A549 (cell line): ENCODE measurements around the gene GANAB. TPM values are rescaled to one million over a fixed set of nuclear protein-coding genes. Genes with fewer than 3 reads are reported as not detected.
A peak's percentile ranks its signal among the peaks of the same experiment; 100 is the strongest.

Experiments used
- ATAC-seq, 2 experiments: fragments of 200-7000 bp in 1 of 2; fragments of >200 bp in 1 of 2; cut with Nextera tagmentation in 1 of 2; cut with Tn5 transposase in 1 of 2; 3 replicates each; pipeline versions ENCODE4 v1.8.0 to v1.9.1; 2018 to 2020; ENCODE audit warnings: mild to moderate bottlenecking in 1 of 2, moderate library complexity in 1 of 2
- CTCF ChIA-PET: fragments of 300-600 bp; sonication (Branson Sonifier 250); formaldehyde crosslinking; extraction: SDS; loops from one replicate; lab custom pipeline; 2021; ENCODE audit warnings: antibody characterized with exemption, inconsistent platforms; lab: Yijun Ruan, JAX
- POLR2A ChIA-PET: fragments of 350-600 bp; formaldehyde crosslinking; extraction: SDS; loops from one replicate; lab custom pipeline; 2021; ENCODE audit warnings: antibody characterized with exemption, inconsistent platforms; lab: Yijun Ruan, JAX
- DNase-seq, 2 experiments: peaks; one replicate each; pipeline versions ENCODE4 v3.0.0 to v3.0.0-alpha.2; 2011 to 2016; ENCODE audit warnings: low read depth in 1 of 2, low spot score in 1 of 2
- FAIRE-seq: peaks from 2 replicates; lab custom pipeline; 2011; peaks lifted over from hg19 to GRCh38; lab: Jason Lieb, UNC
- H3K27ac ChIP-seq, 2 experiments: fragments of >200 bp; sonication (Bioruptor Twin); formaldehyde crosslinking; 3 replicates each; pipeline ENCODE4 v1.5.1; 2016 to 2017
- H3K4me1 ChIP-seq: fragments of >200 bp; sonication (Bioruptor Twin); formaldehyde crosslinking; 3 replicates; pipeline ENCODE4 v1.6.1; 2016
- H3K4me2 ChIP-seq: fragments of >200 bp; sonication (Bioruptor Twin); formaldehyde crosslinking; 3 replicates; pipeline ENCODE4 v1.6.1; 2016
- H3K4me3 ChIP-seq: fragments of >200 bp; sonication (Bioruptor Twin); formaldehyde crosslinking; 3 replicates; pipeline ENCODE4 v1.5.1; 2016
- H3K9me3 ChIP-seq: fragments of >200 bp; sonication (Bioruptor Twin); formaldehyde crosslinking; 3 replicates; pipeline ENCODE4 v1.6.1; 2016
- CBX2 ChIP-seq: fragments of 200-600 bp; sonication (generic); IDR thresholded peaks from 2 replicates; pipeline ENCODE4 v1.6.1; 2016; ENCODE audit warnings: low read depth, mild to moderate bottlenecking, borderline replicate concordance
- CEBPB ChIP-seq, 2 experiments: fragments of >200 bp in 1 of 2; sonication (Bioruptor Twin) in 1 of 2; formaldehyde crosslinking in 1 of 2; IDR thresholded peaks; 2 replicates each; pipeline ENCODE4 v1.6.1; 2012 to 2016
- GATA3 ChIP-seq: IDR thresholded peaks from 2 replicates; pipeline ENCODE4 v1.6.1; 2012; ENCODE audit warnings: borderline replicate concordance
- HES2 ChIP-seq: fragments of >200 bp; sonication (Bioruptor Twin); formaldehyde crosslinking; IDR thresholded peaks from 2 replicates; pipeline ENCODE4 v1.6.1; 2016
- JUN ChIP-seq, 2 experiments: fragments of >200 bp; sonication (Bioruptor Twin); formaldehyde crosslinking; IDR thresholded peaks; 2 replicates in 1 of 2; 3 replicates in 1 of 2; pipeline ENCODE4 v1.6.1; 2016 to 2017
- KDM5A ChIP-seq: fragments of 200-600 bp; sonication (generic); IDR thresholded peaks from 2 replicates; pipeline ENCODE4 v1.6.1; 2016; ENCODE audit warnings: antibody characterized with exemption, mild to moderate bottlenecking
- MAX ChIP-seq: IDR thresholded peaks from 2 replicates; pipeline ENCODE4 v1.6.1; 2012
- NPAS2 ChIP-seq: fragments of 250-450 bp; sonication (Bioruptor Pico); IDR thresholded peaks from 2 replicates; pipeline ENCODE4 v1.8.0; 2022; ENCODE audit warnings: mild to moderate bottlenecking, moderate library complexity, borderline replicate concordance
- PHF8 ChIP-seq: fragments of 200-600 bp; sonication (generic); IDR thresholded peaks from 2 replicates; pipeline ENCODE4 v1.6.1; 2016; ENCODE audit warnings: low read depth, mild to moderate bottlenecking, antibody characterized with exemption, moderate library complexity, borderline replicate concordance
- POLR2A ChIP-seq: IDR thresholded peaks from 2 replicates; pipeline ENCODE4 v1.6.1; 2012; ENCODE audit warnings: mild to moderate bottlenecking, low read length
- POLR2AphosphoS2 ChIP-seq: conservative IDR thresholded peaks from 2 replicates; pipeline ENCODE4 v1.6.1; 2012; ENCODE audit warnings: low read length, improper control_type of control experiment, inconsistent platforms
- REST ChIP-seq: fragments of 200-600 bp; sonication (generic); IDR thresholded peaks from 2 replicates; pipeline ENCODE4 v1.6.1; 2016; ENCODE audit warnings: antibody characterized with exemption, mild to moderate bottlenecking, moderate library complexity
- RFX5 ChIP-seq: fragments of 450-650 bp; IDR thresholded peaks from 2 replicates; pipeline ENCODE4 v1.7.1; 2014; ENCODE audit warnings: antibody characterized with exemption, mild to moderate bottlenecking, moderate library complexity
- RNF2 ChIP-seq: fragments of 200-600 bp; sonication (generic); IDR thresholded peaks from 2 replicates; pipeline ENCODE4 v1.6.1; 2016; ENCODE audit warnings: low read depth, mild to moderate bottlenecking, antibody characterized with exemption, moderate library complexity, borderline replicate concordance
- SMC3 ChIP-seq: fragments of >200 bp; sonication (Bioruptor Twin); formaldehyde crosslinking; IDR thresholded peaks from 3 replicates; pipeline ENCODE4 v1.6.1; 2018; ENCODE audit warnings: inconsistent platforms
- WGBS: methylation state at CpG from one replicate; pipeline ENCODE4 v1.1.6; 2017; ENCODE audit errors: missing lambda C conversion rate; 5-methylcytosine and 5-hydroxymethylcytosine counted together
- polyA plus RNA-seq, 4 experiments: library from polyadenylated mRNA; depleted of rRNA in 3 of 4; stranded (reverse); fragments of >200 nt; fragmentation: RNase III in 1 of 4; extraction: RNeasy Plus Mini Kit Qiagen cat#74134 plus additional on column Dnase treatment in 1 of 4; gene quantifications; 2 replicates in 3 of 4; 3 replicates in 1 of 4; pipeline ENCODE4 v1.2.3, GENCODE V29; 2011 to 2017
- TF ChIP-seq, protein P1 (sequence below): IDR thresholded peaks from 2 replicates; pipeline ENCODE4 v1.6.1; 2012
- TF ChIP-seq, protein P2 (sequence below): fragments of >200 bp; sonication (Bioruptor Twin); formaldehyde crosslinking; IDR thresholded peaks from 3 replicates; pipeline ENCODE4 v1.6.1; 2016
- TF ChIP-seq, protein P3 (sequence below): IDR thresholded peaks from 2 replicates; pipeline ENCODE4 v1.6.1; 2012; ENCODE audit warnings: low read depth, borderline replicate concordance

Gene GANAB
- polyA plus RNA-seq, 2 of the 4 experiments (the other 2 are of a cell fraction), result 215 to 220 TPM

DNA sequence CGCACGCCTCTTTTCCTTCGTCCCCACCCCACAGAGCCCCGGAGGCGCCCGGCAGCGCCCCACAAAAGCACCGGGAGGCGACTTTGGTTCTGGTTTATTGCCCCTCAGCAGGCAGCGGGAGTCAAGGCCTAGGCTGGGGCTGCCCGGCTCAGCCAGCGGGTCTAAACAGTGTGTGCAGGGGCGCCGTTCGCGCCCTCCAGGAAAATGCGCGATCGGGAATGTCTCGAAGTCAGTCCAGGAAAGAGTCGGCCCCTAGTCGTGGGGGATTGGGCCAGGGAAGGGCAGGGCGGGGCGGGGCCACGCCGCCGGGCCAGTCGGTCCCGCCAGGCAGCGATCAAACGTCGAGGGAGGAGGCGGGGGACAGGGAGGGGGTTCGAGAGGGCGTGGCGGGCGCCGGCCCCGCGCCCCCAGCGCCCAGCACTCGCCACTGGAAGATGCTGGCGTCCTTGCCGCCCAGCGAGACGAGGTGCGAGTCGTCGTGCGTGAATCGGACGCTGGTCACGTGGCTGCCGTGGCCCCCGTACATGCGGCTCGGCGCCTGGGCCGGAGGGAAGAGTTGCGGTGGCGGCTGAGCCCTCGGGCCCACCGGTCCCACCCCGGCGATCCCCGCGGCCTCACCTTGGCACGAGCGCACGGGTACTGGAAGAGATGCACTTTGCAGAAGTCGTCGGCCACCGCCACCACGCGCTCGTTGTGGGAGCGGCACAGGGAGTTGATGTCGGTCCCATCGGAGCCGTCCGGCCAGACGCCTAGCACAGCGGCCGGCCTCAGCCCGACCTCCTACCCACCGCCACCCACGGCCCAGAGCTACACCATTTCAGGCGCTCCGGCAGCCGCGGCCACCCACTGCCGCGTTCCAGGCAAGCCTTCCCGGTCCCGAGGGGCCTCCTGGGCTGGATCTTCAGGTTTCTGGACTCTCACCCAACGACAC is 44.0 kb downstream of the GANAB start:
- FAIRE-seq (no peak), DNase-seq (peak in 1 of 2 experiments; percentile 37)
- WGBS, result 79% methylated on average over 71 of the region's 96 CpGs

DNA sequence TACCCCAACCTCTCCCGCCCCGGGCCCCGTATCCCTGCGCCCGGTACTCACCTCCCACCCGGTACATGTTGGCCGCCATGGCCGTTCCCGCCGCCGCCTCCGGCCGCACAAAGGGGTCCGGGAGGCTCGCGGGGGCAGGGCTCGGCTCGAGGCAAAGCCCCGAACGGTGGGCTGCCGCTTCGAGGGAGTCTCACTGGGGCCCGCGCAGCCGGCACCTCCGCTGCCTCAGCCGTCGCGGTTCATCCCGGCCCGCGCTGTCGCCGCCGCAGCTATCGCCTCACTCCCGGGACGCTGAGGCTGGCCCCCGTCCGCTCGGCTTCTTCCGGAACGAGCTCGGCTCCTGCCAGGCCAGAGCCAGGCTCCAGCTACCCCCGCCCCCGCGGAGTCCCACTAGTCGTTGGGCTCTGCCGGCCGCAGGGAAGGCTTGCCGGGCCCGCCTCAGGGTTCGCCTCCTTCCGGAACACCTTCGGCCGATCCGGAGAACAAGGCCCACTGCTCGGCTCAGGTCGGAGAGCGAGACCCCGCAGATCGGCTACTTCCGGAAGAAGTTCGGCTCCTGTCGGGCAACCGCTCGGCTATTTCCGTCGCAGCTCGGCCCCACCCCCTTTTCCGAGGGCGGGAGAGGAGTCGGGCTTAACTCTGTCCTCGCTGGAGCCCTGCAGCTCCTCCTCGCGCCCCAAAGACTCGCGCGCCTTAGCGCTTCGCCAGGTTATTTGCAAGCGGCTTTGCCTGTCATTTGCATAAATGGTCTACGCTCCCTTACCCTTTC is 44.9 kb downstream of the GANAB start, which contains the start of gene MTA2:
TSS of gene MTA2 (minus strand) at position 494 of the 769 bp plus-strand sequence. CDS start at position 79, 415 bp downstream.
- peak; percentile 87 to 98 for DNase-seq
- ChIA-PET CTCF (interaction anchor here (0.9 to 5.1 kb wide), 4 partner anchors 8 to 177 kb away, joined by 4 to 42 read pairs (median 10); partner anchors contain the start of genes EML3, ROM1 and TUT1), POLR2A (interaction anchor here (0.6 to 3.5 kb wide), 10 partner anchors 8 to 240 kb away, joined by 3 to 75 read pairs (median 6); partner anchors contain the start of genes B3GAT3, C11orf98, CSKMT and EEF1G)
- no peak for TF ChIP-seq POLR2AphosphoS2
- TF ChIP-seq GATA3, result no peak; the same call in 1 of the 2 replicates
- peak; percentile 15; the same call in 1 of the 2 replicates for TF ChIP-seq RFX5
- TF ChIP-seq, protein P1, sequence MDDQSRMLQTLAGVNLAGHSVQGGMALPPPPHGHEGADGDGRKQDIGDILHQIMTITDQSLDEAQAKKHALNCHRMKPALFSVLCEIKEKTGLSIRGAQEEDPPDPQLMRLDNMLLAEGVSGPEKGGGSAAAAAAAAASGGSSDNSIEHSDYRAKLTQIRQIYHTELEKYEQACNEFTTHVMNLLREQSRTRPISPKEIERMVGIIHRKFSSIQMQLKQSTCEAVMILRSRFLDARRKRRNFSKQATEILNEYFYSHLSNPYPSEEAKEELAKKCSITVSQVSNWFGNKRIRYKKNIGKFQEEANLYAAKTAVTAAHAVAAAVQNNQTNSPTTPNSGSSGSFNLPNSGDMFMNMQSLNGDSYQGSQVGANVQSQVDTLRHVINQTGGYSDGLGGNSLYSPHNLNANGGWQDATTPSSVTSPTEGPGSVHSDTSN, result peak; percentile 48; the same call in 1 of the 2 replicates
- TF ChIP-seq MAX, result peak; percentile 63; the same call in 1 of the 2 replicates
- TF ChIP-seq, protein P2, sequence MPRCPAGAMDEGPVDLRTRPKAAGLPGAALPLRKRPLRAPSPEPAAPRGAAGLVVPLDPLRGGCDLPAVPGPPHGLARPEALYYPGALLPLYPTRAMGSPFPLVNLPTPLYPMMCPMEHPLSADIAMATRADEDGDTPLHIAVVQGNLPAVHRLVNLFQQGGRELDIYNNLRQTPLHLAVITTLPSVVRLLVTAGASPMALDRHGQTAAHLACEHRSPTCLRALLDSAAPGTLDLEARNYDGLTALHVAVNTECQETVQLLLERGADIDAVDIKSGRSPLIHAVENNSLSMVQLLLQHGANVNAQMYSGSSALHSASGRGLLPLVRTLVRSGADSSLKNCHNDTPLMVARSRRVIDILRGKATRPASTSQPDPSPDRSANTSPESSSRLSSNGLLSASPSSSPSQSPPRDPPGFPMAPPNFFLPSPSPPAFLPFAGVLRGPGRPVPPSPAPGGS, result peak; percentile 56; the same call in 1 of the 3 replicates
- peak; percentile 22; the same call in 1 of the 2 replicates for TF ChIP-seq POLR2A
- TF ChIP-seq, protein P3, sequence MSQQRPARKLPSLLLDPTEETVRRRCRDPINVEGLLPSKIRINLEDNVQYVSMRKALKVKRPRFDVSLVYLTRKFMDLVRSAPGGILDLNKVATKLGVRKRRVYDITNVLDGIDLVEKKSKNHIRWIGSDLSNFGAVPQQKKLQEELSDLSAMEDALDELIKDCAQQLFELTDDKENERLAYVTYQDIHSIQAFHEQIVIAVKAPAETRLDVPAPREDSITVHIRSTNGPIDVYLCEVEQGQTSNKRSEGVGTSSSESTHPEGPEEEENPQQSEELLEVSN, result peak; percentile 65; the same call in 1 of the 2 replicates
- 0 out of 2 replicates have a peak, but pooled peaks have one; percentile 31 for TF ChIP-seq REST
- peak; percentile 73 for TF ChIP-seq PHF8
- no peak for TF ChIP-seq CEBPB (IDR thresholded peaks at IDR 0.05)
- peak; percentile 40 to 55; a peak in 4 of 5 replicates for TF ChIP-seq JUN (IDR thresholded peaks at IDR 0.05)
- no peak for TF ChIP-seq NPAS2 (CRISPR knock-in tag)
- TF ChIP-seq SMC3, result no peak
- no peak for TF ChIP-seq CBX2
- peak; percentile 49; the same call in 1 of the 2 replicates for TF ChIP-seq KDM5A
- FAIRE-seq, result peak; percentile 84
- H3K27ac ChIP-seq, result peak within 1 kb of the TSS; percentile 95 to 98
- 2% methylated on average over 30 of the region's 83 CpGs for WGBS
- H3K4me2 ChIP-seq, result peak within 1 kb of the TSS; percentile 97
- H3K4me3 ChIP-seq, result peak within 1 kb of the TSS; percentile 92
- ATAC-seq, result peak; percentile 86 to 92
- peaks cover 32% of the 10 kb centered on the region for H3K4me1 ChIP-seq
- H3K9me3 ChIP-seq, result no peaks in the 10 kb centered on the region

More for the DNA sequence above, 44.0 kb downstream of the GANAB start:
- TF ChIP-seq HES2 (no peak), RNF2 (0 out of 2 replicates have a peak, but pooled peaks have one; percentile 47)
- CTCF ChIA-PET, result interaction anchor here (0.5 to 5.1 kb wide), 6 partner anchors 10 to 720 kb away, joined by 4 to 42 read pairs (median 10); partner anchors contain the start of genes EML3, ROM1 and TUT1
- peak overlapping the region; percentile 97 for H3K4me2 ChIP-seq
- ATAC-seq, result peak; percentile 21 to 37
- peaks cover 32% of the 10 kb centered on the region for H3K4me1 ChIP-seq
- H3K27ac ChIP-seq, result peak overlapping the region; percentile 72 to 98
- H3K4me3 ChIP-seq, result peak overlapping the region; percentile 92
- POLR2A ChIA-PET, result interaction anchor here (1.0 to 3.5 kb wide), 9 partner anchors 9 to 239 kb away, joined by 3 to 75 read pairs (median 6); partner anchors contain the start of genes B3GAT3, C11orf98, CSKMT and EEF1G
- no peaks in the 10 kb centered on the region for H3K9me3 ChIP-seq
